Measurements from ENCODE around the gene IPCEF1. TPM values are rescaled to one million over a fixed set of nuclear protein-coding genes. Genes with fewer than 3 reads are reported as not detected.

The IPCEF1 gene
- total and polyA plus RNA-seq, 7 donors = 0.03 to 0.46 (median 0.24) TPM

- Histone ChIP-seq H3K36me3 (ENCODE audit: insufficient read depth in 1 of 2, low read depth in 1 of 2) (no peaks in the 10 kb centered on the region), H3K27me3 (ENCODE audit: insufficient read depth in 3 of 3, low read length in 2 of 3) (no peaks in the 10 kb centered on the region), H3K4me3 (no peak overlapping the region), H3K27ac (no peak overlapping the region), H3K9me3 (no peaks in the 10 kb centered on the region), H3K4me1 (no peaks in the 10 kb centered on the region)
- ATAC-seq = no peak
- intact Hi-C loops (cut with DNase I) = loop anchor here (5.0 kb wide), 1 partner anchor 125 kb away; no protein-coding TSS in a partner anchor
- TF ChIP-seq CTCF (IDR thresholded peaks at IDR 0.05) = no peak
- WGBS, 3 donors = 62 to 65% (median 65%) methylated on average over 7 of the region's 7 CpGs
- no peak for DNase-seq
These were observed 79.0 kb downstream of the IPCEF1 start for GRCh38 chr6:154277629-154278017.

GRCh38 chr6:154276810-154277628, 79.6 kb downstream of the IPCEF1 start:
- peak; percentile 52 for TF ChIP-seq CTCF (IDR thresholded peaks at IDR 0.05)
- Histone ChIP-seq H3K27ac (no peak overlapping the region), H3K9me3 (no peaks in the 10 kb centered on the region), H3K4me3 (no peak overlapping the region), H3K4me1 (no peaks in the 10 kb centered on the region), H3K27me3 (ENCODE audit: insufficient read depth in 3 of 3, low read length in 2 of 3) (no peaks in the 10 kb centered on the region), H3K36me3 (ENCODE audit: insufficient read depth in 1 of 2, low read depth in 1 of 2) (no peaks in the 10 kb centered on the region)
- WGBS, 3 donors = 35 to 45% (median 37%) methylated on average over 11 of the region's 11 CpGs
- ATAC-seq = no peak
- no peak for DNase-seq
- intact Hi-C loops (cut with DNase I) = loop anchor here (5.0 kb wide), 1 partner anchor 125 kb away; no protein-coding TSS in a partner anchor

GRCh38 chr6:154274168-154274567, 82.4 kb downstream of the IPCEF1 start:
- intact Hi-C loops (cut with DNase I) = no loop called here
- H3K27me3 ChIP-seq (ENCODE audit: insufficient read depth in 3 of 3, low read length in 2 of 3) = no peaks in the 10 kb centered on the region
- WGBS, 3 donors = 63 to 67% (median 63%) methylated on average over 2 of the region's 2 CpGs
- no peaks in the 10 kb centered on the region for H3K9me3 ChIP-seq
- no peak overlapping the region for H3K27ac ChIP-seq
- H3K4me3 ChIP-seq = no peak overlapping the region
- H3K4me1 ChIP-seq = no peaks in the 10 kb centered on the region
- H3K36me3 ChIP-seq (ENCODE audit: insufficient read depth in 1 of 2, low read depth in 1 of 2) = no peaks in the 10 kb centered on the region
- ATAC-seq = no peak
- no peak for TF ChIP-seq CTCF (IDR thresholded peaks at IDR 0.05)
- DNase-seq = no peak

- no peak for TF ChIP-seq CTCF (IDR thresholded peaks at IDR 0.05)
- Histone ChIP-seq H3K27ac (no peak overlapping the region), H3K27me3 (ENCODE audit: insufficient read depth in 3 of 3, low read length in 2 of 3) (no peaks in the 10 kb centered on the region), H3K36me3 (ENCODE audit: insufficient read depth in 1 of 2, low read depth in 1 of 2) (no peaks in the 10 kb centered on the region), H3K4me3 (no peak overlapping the region), H3K4me1 (no peaks in the 10 kb centered on the region), H3K9me3 (no peaks in the 10 kb centered on the region)
- intact Hi-C loops (cut with DNase I) = no loop called here
- DNase-seq (no peak), ATAC-seq (no peak)
- 90 to 94% (median 90%) methylated on average over 3 of the region's 3 CpGs for WGBS, 3 donors
These were observed 88.1 kb downstream of the IPCEF1 start for GRCh38 chr6:154268486-154268885.
